Measurements from ENCODE around the gene SSNA1.

The SSNA1 gene

GRCh38 chr9:137168573-137168903, 19.9 kb upstream of the SSNA1 start:
- DNase-seq (ENCODE audit: low spot score) = no peak

DNA sequence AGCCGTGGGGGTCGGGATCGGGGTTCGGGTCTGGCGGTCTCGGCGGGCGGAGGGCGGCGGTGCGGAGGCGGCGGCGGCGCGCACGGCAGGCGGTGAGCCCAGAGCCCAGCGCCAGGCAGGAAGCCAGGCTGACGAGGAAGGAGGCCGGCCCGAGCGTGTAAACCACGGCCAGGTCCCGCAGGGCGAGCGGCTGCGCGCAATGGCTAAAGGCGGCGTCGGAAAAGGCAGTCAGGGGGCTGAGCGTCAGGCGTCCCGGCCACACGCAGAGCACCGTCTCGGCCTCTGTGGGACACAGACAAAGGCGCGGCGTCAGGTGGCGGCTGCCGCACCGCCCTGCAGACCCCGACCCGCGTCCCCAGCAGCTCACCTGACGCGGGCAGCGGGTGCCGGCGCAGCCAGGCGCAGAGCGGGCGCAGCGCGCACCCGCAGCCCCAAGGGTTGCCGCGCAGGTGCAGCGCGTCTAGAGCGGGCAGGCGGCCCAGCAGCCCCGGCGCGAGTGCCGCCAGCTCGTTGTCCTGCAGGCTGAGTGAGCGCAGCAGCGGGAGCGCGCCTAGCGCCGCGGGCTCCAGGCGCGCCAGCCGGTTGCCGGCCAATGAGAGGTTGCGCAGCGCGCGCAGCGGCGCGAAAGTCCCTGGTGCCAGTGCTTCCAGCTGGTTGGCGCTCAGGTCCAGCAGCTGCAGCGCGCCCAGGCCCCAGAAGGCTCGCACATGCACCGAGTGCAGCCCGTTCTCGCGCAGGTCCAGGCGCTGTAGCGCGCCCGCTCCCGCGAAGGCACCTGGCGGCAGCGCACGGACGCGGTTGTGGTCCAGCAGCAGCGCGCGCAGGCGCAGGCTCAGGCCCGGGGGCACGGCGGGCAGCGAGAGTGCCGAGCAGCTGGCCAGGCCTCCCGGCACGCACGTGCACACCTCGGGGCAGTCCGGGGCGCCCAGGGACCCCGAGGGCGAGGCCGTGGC, 19.3 kb upstream of the SSNA1 start:
- no peak for DNase-seq (ENCODE audit: low spot score)

DNA sequence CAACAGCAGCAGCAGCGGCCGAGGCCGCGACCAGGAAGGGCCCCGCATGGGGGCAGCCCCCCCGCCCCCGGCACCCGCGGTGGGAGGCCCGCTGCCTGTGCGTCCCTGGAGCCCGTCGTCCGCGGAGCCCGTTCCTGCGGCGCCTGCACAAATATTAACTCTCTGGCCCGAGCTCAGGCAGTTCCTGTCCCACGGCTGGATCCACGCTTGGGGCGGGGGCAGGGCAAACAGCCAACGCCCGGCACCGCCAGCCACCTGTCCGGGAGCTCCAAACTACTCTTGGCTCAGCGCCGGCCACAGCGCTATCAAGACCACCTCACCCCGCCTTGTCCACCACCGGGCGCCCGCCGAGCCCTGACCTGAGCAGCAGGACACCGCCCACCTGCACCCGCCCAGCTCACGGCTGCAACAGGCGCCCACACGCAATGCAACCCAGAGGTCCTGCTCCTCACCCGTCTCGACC, 18.5 kb upstream of the SSNA1 start, which contains the start of gene LRRC26:
Gene LRRC26, minus strand, starts transcription at position 156 of the 463 bp plus-strand sequence. Its CDS starts 108 bp downstream, at position 48.
- DNase-seq (ENCODE audit: low spot score) = no peak

DNA sequence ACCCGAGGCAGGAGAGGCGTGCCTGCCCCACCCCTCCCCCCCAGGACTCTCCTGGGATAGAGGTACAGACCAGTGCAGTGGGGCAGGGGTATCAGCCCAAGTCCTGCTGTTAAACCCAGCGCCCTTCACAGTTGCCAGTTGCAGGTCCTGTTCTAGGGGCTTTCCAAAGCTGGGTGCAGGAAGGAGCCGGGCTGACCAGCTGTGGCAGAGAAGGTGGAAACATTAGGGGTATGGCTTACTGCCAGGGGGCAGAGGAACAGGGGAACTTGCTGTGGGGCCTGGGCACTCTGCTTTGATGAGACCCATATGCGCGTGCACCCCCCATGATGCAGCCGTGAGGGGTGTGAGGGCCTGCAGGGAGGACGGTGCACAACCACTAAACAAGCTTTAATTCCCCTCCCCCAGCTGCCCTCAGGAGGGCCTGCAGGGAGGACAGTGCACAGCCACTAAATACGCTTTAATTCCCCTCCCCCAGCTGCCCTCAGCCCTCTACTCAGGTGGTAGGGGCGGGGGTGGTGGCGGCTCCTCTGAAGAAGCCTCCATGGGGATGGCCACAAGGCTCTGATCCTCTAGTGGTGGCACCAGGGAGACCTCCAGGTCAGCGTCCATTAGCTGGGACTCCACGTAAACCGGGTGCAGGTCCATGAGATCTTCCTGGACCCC, 17.9 kb upstream of the SSNA1 start:
- DNase-seq (ENCODE audit: low spot score) = no peak

GRCh38 chr9:137171149-137171900, 17.2 kb upstream of the SSNA1 start:
- DNase-seq (ENCODE audit: low spot score) = no peak

- no peak for DNase-seq (ENCODE audit: low spot score)
These were observed 15.3 kb upstream of the SSNA1 start for GRCh38 chr9:137172901-137173795.

DNA sequence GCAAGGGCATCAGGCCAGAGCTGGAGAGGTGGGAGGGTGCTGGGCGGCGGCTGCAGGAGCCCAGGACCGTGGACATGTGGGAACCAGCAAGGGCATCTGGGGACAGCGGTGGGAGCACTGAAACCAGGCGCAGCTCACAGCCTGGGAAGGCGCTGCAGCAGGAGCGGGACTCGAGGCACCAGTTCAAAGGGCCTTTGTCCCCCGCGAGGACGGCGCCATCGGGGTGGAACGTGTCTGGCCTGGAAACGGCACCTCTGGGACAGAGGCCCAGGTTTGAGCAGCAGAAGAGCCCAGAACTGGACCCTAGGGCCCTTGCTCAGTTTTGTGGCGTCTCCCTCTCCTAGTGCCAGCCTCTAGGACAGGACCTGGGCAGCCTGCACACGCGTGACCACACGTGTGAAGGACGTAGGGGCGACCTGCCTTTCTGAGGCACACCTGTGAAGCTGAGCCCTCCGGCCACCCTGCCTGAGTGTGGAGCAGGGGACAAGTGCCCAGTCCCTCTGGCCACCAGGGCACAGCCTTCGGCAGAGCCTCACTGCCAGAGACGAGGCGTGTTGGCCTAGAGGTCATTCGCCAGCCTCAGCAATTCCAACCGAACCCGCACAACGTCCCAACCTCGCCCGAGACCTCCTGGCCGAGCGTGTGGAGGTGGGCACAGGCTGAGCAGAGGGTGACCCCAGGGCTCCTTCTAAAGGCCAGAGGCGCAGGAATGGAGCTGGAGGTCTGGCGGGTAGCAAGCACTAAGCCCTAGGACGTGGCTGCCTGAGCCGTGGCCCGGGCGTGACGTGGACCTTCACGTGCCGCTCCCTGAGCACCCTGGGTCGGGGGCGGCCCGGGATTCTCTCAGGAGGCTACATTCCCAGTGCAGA, 14.4 kb upstream of the SSNA1 start:
- no peak for DNase-seq (ENCODE audit: low spot score)

DNA sequence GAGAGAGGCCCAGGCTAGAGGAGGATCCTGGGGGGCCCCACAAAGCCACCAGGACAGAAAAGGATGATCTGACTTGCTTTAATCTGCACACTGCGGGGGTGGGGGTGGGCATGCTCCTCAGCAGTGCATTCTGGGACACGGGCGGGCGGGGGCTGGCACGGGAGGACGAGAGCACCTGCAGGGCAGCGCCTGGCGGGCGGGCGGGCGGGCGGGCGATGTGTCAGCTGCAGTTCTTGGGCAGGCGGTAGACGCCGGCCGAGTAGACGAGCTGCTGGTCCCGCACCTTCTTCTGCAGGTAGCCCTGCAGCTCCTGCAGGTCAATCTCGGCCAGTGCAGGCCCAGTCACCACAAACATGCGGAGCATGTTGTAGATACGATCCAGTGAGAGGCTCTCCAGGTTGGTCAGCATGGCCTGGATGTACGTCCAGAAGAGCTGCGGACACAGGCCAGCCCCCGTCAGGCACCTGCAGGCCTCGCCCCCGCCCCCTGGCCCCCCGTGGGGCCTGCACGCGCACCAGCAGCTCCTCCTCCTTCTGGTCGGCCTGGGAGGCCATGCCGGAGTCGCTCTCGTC, 13.7 kb upstream of the SSNA1 start:
- no peak for DNase-seq (ENCODE audit: low spot score)

DNA sequence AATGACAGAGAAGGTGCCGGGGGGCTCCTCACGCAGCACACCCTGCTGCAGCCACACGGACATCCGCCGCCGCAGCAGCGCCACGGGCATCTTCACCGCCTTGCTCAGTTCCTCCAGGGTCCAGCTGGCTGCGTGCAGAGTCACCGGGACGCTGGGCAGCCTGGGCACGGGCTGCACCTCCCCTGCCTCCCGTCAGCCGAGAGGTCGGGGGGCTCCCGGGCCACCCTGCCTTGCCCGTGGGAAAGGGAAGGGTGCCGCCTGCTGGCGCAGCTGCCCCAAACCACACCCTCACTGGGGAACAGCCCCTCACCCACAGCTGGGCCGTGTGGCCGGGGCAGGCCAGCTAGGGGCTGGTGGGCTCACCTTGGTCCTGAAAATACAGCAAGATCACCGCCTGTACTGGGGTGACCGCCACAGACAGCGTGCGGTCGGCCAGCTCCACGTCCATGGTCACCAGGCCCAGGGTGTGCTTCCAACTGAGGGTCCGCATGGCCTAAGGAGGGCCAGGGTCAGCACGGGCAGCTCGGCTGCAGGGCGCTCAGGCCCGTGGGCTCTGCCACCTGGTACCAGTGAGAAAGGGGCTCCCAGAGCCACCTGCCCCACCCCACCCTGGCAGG, 13.0 kb upstream of the SSNA1 start:
- DNase-seq (ENCODE audit: low spot score) = no peak

- DNase-seq (ENCODE audit: low spot score) = peak; percentile 12
These were observed 11.9 kb upstream of the SSNA1 start for GRCh38 chr9:137176302-137177182.

DNA sequence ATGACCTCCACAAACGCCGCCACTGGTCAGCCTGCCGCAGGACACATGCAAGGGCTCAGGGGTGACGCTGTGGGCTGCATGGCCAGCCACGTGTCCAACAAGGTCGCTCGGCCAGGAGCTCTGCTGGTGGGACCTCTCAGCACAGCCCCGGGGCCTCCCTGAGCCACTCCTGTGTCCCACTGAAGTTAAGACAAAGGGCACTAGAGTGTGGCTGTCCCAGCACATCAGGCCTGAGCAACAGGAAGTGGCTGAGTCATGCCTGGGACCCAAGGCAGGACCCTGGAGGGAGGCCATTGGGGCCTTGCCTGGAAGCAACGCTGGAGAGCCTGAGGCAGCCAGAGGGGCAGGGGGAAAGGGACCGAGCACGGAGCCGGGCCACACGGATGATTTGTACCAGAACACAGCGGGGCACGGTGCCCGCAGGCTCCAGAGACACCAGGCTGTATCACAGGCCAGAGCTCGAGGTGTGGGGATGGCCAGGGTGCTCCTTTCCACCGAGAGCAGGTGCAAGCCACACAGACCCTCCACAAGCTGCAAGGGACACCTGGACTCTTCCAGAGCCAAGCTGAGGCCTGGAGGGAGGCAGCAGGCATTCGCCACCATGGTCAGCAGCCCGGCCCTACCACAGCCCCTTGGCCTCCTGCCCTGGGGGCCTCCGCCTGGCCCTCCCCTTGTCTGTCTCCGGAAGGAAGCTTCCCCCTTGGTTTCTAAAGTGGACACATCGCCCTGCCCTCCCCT, 10.1 kb upstream of the SSNA1 start:
- DNase-seq (ENCODE audit: low spot score) = no peak

DNA sequence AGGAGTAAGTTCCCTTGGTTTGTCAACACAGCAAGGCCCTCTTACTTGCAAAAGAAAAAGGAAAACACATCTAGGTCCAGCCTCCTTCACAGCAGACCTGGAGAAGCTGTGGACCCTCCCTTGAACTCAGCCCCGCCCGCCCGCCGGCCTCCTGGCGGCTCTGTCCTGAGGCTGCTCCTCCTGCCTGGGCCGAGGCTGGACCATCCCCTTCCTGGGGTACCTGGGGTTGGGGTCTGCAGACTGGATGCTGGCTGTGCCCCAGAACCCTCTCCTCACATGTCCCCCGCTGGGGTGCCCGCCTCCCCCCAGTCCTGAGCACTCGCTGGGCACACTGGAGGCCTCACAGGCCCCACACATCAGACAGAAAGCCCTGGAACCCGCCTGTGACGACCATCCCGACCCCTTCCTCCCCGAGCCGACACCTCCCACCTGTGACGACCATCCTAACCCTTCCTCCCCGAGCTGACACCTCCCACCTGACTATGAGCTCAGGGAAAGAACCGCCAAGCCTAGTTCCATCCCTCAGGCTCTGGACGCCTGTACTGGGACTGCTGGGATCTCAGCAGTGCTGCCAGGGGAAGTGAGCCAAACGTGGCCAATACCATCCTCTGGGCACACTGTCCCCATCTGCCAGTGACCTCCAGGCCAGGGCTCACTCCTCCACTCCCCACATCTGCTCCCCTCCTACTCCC, 9.4 kb upstream of the SSNA1 start:
- DNase-seq (ENCODE audit: low spot score) = no peak

- DNase-seq (ENCODE audit: low spot score) = no peak
These were observed 8.7 kb upstream of the SSNA1 start for GRCh38 chr9:137179761-137180160.

- DNase-seq (ENCODE audit: low spot score) = no peak
These were observed 8.0 kb upstream of the SSNA1 start for GRCh38 chr9:137180491-137180890.

GRCh38 chr9:137181680-137182079, 6.8 kb upstream of the SSNA1 start:
- no peak for DNase-seq (ENCODE audit: low spot score)

DNA sequence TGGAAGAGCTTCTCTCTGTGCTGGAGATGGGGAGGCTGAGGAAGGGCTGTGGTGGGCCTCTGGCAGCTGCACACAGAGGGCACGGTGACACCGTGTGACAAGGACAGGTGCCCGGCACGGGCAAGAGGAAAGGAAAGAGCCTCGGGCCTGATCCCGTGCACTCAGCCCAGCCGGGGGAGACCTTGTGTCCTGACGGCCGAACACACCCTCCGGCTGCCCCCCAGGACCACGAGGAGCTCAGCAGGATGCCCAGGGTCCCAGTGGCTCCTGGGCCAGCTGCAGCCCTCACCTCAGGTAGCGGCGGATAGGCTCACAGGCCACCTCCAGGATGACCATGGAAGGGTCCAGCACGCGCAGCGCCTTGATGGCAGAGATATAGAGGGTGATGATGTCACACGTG, 5.6 kb upstream of the SSNA1 start:
- no peak for DNase-seq (ENCODE audit: low spot score)

DNA sequence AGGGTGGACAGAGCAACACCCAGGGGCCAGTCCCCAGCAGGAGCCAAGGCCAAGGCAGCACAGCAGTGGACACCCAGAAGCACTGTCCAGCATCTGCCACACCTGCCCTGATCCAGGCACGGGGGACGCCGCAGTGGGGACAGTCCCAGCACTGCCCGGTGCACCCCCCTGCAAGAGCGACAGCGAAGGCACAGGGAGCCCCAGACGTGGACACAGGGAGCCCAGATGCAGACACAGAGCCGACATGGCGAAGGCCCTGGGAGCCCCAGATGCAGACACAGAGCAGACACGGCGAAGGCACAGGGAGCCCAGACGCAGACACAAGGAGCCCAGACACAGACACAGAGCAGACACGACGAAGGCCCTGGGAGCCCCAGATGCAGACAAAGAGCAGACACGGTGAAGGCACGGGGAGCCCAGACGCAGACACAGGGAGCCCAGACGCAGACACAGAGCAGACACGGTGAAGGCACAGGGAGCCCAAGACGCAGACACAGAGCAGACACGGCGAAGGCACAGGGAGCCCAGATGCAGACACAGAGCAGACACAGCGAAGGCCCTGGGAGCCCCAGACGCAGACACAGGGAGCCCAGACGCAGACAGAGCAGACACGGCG, 4.4 kb upstream of the SSNA1 start:
- no peak for DNase-seq (ENCODE audit: low spot score)
